A673 (cell line): Measurements from ENCODE around the gene IKZF3. TPM values are rescaled to one million over a fixed set of nuclear protein-coding genes. Genes with fewer than 3 reads are reported as not detected.

ENCODE experiments used
- BruUV-seq: library from RNA; stranded (reverse); fragments of 400-500 nt; replicated peaks from 2 replicates; lab custom pipeline; 2021; lab: Mats Ljungman, UMichigan
- CTCF ChIA-PET: fragments of 300-600 bp; sonication (Branson Sonifier 250); formaldehyde crosslinking; loops from one replicate; lab custom pipeline; 2022; ENCODE audit warnings: antibody characterized with exemption; lab: Charles Lee
- POLR2A ChIA-PET: fragments of 300-600 bp; sonication (Branson Sonifier 250); formaldehyde crosslinking; loops from one replicate; lab custom pipeline; 2022; ENCODE audit warnings: antibody characterized with exemption; ENCODE audit not compliant: low non-redundant PET; lab: Charles Lee
- DNase-seq: peaks from one replicate; pipeline ENCODE4 v3.0.0-alpha.2; 2015; ENCODE audit warnings: low spot score
- H3K27ac ChIP-seq: fragments of 200-600 bp; sonication (generic); 2 replicates; pipeline ENCODE4 v1.5.1; 2016; ENCODE audit warnings: mixed run types, low read depth, mild to moderate bottlenecking, mixed read lengths, antibody characterized with exemption, low read length; ENCODE audit not compliant: poor library complexity, severe bottlenecking
- H3K27me3 ChIP-seq: fragments of 200-600 bp; sonication (generic); replicated peaks from 2 replicates; pipeline ENCODE4 v1.6.1; 2017; ENCODE audit warnings: mixed run types, low read depth, mild to moderate bottlenecking, mixed read lengths, antibody characterized with exemption, low read length; ENCODE audit not compliant: insufficient read depth, poor library complexity
- H3K36me3 ChIP-seq: fragments of 200-600 bp; sonication (generic); 2 replicates; pipeline ENCODE4 v1.6.1; 2016; ENCODE audit warnings: mixed run types, mild to moderate bottlenecking, mixed read lengths, antibody characterized with exemption, low read length; ENCODE audit not compliant: insufficient read depth, poor library complexity, severe bottlenecking
- H3K4me1 ChIP-seq: fragments of 200-600 bp; sonication (generic); 2 replicates; pipeline ENCODE4 v1.6.1; 2017; ENCODE audit warnings: mixed run types, mild to moderate bottlenecking, mixed read lengths, antibody characterized with exemption, low read length; ENCODE audit not compliant: insufficient read depth, poor library complexity, severe bottlenecking
- H3K4me3 ChIP-seq: fragments of 200-600 bp; sonication (generic); 2 replicates; pipeline ENCODE4 v1.5.1; 2016; ENCODE audit warnings: low read depth, mixed run types, mild to moderate bottlenecking, mixed read lengths, low read length; ENCODE audit not compliant: poor library complexity, severe bottlenecking
- H3K9me3 ChIP-seq: fragments of 200-600 bp; sonication (generic); 2 replicates; pipeline ENCODE4 v1.6.1; 2016; ENCODE audit warnings: mixed run types, low read depth, mild to moderate bottlenecking, mixed read lengths, antibody characterized with exemption, low read length; ENCODE audit not compliant: poor library complexity, severe bottlenecking
- EZH2 ChIP-seq: fragments of 200-600 bp; sonication (generic); IDR thresholded peaks from 2 replicates; pipeline ENCODE4 v1.6.1; 2017; ENCODE audit warnings: borderline replicate concordance, low read depth, mild to moderate bottlenecking, mixed read lengths, antibody characterized with exemption, low read length; ENCODE audit not compliant: poor library complexity, severe bottlenecking
- intact Hi-C: fragments of 100-400 bp; cut with micrococcal nuclease; formaldehyde crosslinking; loops from one replicate; pipeline ENCODE4 v1.10.0; 2022; ENCODE audit not compliant: unreplicated experiment
- total RNA-seq: library from RNA; stranded (reverse); gene quantifications from 2 replicates; pipeline ENCODE4 v1.2.3, GENCODE V29; 2021
- TF ChIP-seq, protein P1 (sequence below): fragments of 300-800, 200-600 bp; sonication (generic); conservative IDR thresholded peaks from 2 replicates; pipeline ENCODE4 v1.5.1; 2017; ENCODE audit warnings: low read depth, mild to moderate bottlenecking, antibody characterized with exemption, low read length, moderate library complexity, mixed read lengths

Gene IKZF3
- total RNA-seq, 1 experiment from 2014 or later: not detected

DNA sequence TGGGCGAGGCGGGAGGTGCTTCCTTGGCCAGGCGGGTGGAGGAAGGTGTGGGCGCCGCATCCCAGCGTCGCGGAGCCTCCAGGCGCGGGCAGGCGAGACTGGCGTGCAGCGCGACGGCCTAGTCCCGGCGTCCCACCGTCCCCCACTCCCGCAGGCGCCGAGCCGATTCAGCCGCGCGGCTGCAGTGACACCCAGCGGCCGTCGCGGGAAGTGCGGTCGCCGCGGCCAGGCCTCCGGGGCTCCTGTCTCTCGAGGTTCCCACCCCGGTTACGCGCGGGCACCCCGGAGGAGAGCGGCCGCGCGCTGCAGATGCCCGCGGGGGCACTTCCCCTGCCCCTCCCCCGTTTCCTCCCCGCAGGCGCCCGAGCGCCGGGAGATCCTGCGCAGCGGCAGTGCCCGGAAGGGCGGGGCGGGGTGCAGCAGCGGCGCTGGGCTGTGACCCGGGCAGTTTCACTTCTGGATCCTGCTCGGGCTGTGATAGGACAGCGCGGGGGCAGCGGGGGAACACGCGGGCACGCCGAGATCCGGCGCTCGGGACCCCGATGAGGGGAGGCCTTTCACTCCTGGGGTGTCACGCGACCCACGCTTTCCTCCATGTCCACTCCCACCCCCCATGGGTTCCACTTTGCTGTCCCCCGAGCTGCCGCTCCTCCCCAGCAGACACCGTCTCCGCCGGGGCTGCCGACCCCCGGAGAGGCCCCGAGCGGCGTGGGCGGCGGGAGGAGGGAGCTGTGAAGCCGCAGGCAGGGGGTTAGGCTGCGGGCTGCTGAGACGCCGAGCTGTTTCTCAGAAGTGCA is 109.8 kb downstream of the IKZF3 start:
- no peaks in the 10 kb centered on the region for H3K4me1 ChIP-seq
- H3K27me3 ChIP-seq: no peaks in the 10 kb centered on the region
- intact Hi-C loops: loop anchor here (5.0 kb wide), 1 partner anchor 132 kb away; no protein-coding TSS in a partner anchor
- no peaks in the 10 kb centered on the region for H3K9me3 ChIP-seq
- ChIA-PET CTCF (interaction anchor here (1.4 kb wide), 1 partner anchor 133 kb away, joined by 6 read pairs; no protein-coding TSS in a partner anchor), POLR2A (no interaction called here)
- no TSS peak for BruUV-seq
- H3K36me3 ChIP-seq: no peaks in the 10 kb centered on the region
- TF ChIP-seq, protein P1, sequence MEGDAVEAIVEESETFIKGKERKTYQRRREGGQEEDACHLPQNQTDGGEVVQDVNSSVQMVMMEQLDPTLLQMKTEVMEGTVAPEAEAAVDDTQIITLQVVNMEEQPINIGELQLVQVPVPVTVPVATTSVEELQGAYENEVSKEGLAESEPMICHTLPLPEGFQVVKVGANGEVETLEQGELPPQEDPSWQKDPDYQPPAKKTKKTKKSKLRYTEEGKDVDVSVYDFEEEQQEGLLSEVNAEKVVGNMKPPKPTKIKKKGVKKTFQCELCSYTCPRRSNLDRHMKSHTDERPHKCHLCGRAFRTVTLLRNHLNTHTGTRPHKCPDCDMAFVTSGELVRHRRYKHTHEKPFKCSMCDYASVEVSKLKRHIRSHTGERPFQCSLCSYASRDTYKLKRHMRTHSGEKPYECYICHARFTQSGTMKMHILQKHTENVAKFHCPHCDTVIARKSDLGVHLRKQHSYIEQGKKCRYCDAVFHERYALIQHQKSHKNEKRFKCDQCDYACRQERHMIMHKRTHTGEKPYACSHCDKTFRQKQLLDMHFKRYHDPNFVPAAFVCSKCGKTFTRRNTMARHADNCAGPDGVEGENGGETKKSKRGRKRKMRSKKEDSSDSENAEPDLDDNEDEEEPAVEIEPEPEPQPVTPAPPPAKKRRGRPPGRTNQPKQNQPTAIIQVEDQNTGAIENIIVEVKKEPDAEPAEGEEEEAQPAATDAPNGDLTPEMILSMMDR: peak; percentile 62
- TF ChIP-seq EZH2: no peak
- peak; percentile 85 for DNase-seq
- peak overlapping the region; percentile 61 for H3K27ac ChIP-seq
- peak overlapping the region; percentile 50 for H3K4me3 ChIP-seq

DNA sequence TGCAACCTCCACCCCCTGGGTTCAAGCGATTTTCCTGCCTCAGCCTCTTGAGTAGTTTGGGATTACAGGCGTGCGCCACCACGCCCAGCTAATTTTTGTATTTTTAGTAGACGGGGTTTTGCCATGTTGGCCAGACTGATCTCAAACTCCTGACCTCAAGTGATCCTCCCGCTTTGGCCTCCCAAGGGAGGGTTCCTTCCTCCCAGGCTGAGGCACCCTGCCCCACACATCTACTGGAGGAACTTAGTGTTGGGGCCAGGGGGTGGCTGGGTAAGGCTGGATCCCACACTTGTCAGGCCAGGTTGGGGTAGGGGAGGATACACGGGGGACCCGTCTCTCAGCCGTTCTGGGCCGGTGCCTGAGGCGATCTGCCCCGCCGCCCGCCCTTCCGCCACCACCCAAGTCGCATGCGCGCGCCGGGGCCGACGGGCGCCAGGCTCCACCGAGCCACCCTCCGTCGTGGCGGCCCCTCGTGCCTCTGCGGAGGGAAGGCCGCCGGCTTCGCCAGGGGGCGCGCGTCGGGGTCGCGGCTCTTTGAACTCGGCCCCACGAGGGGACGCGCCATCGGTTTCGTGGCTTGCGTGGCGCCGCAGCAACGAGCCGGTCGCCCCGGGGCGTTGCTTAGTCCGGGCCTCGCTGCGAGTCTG is 110.5 kb downstream of the IKZF3 start:
- no TSS peak for BruUV-seq
- no peaks in the 10 kb centered on the region for H3K9me3 ChIP-seq
- H3K27me3 ChIP-seq: no peaks in the 10 kb centered on the region
- TF ChIP-seq, protein P1: no peak
- TF ChIP-seq EZH2: no peak
- ChIA-PET CTCF (no interaction called here), POLR2A (no interaction called here)
- intact Hi-C loops: loop anchor here (5.0 kb wide), 1 partner anchor 131 kb away; no protein-coding TSS in a partner anchor
- H3K36me3 ChIP-seq: no peaks in the 10 kb centered on the region
- peak overlapping the region; percentile 50 for H3K4me3 ChIP-seq
- peak; percentile 19 for DNase-seq
- no peaks in the 10 kb centered on the region for H3K4me1 ChIP-seq
- peak overlapping the region; percentile 30 for H3K27ac ChIP-seq

DNA sequence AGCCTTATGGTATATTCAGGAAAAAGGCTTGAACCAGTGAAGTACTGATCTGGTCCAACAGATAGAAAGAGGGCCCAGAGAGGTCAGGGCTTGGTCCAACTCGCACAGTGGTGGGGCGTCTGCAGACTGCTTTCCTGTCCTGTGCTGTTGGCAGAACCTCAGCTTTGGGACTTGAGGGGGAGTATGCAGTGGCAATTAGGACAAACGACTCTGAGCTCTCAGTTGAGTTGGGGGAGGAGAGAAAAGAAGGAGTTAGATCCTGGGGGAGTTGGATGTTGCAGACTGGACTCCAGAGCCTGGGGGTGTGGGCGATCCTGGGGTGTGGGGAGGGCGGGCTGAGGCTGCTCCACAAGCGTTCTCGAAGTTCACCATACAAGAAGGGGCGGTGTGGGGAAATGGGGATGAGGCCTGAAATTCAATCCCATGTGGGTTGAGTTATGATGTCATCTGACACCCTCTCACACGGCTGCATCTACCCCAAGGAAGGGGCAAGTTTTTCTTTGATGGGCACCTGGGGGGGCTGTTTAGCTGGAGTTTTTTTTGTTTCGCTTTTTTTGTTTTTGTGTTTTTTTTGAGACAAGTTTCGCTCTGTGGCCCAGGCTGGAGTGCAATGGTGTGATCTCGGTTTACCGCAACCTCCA is 111.8 kb downstream of the IKZF3 start:
- Histone ChIP-seq H3K36me3 (no peaks in the 10 kb centered on the region), H3K4me1 (no peaks in the 10 kb centered on the region), H3K4me3 (no peak overlapping the region), H3K27me3 (no peaks in the 10 kb centered on the region), H3K9me3 (no peaks in the 10 kb centered on the region), H3K27ac (no peak overlapping the region)
- no peak for DNase-seq
- no peak for TF ChIP-seq EZH2
- TF ChIP-seq, protein P1: no peak
- no TSS peak for BruUV-seq
- CTCF ChIA-PET: interaction anchor here (0.6 kb wide), 1 partner anchor 343 kb away, joined by 6 read pairs; no protein-coding TSS in a partner anchor
- intact Hi-C loops: loop anchor here (5.0 kb wide), 1 partner anchor 130 kb away; no protein-coding TSS in a partner anchor
- POLR2A ChIA-PET: no interaction called here
